ENCODE measurements around the gene CDH4.
"Not testable (repeated sequence)": the region's sequence is repeated elsewhere in the genome, so short reads cannot be mapped to it uniquely, and the experiment has no call there.

The CDH4 gene

DNA sequence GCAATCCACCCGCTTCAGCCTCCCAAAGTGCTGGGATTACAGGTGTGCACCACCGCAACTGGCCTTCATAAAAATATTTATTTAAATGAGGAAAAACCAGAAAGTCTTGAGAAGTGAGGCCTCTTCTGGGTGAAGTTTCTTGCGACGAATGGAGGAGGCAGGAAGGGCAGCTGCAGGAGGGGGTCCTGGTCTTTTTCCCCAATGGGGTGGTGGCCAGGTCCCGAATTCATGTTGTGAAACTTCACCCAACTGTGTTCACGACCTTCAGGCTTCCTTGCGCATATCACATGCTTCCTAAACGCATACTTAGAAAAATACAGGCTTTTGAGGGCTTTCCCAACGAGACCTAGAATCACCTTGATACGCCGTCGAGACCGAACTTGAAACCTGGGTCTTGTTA is 145.1 kb downstream of the CDH4 start:
- Histone ChIP-seq H3K27me3 (no peaks in the 10 kb centered on the region), H3K36me3 (no peaks in the 10 kb centered on the region)
- TF ChIP-seq, protein P1, sequence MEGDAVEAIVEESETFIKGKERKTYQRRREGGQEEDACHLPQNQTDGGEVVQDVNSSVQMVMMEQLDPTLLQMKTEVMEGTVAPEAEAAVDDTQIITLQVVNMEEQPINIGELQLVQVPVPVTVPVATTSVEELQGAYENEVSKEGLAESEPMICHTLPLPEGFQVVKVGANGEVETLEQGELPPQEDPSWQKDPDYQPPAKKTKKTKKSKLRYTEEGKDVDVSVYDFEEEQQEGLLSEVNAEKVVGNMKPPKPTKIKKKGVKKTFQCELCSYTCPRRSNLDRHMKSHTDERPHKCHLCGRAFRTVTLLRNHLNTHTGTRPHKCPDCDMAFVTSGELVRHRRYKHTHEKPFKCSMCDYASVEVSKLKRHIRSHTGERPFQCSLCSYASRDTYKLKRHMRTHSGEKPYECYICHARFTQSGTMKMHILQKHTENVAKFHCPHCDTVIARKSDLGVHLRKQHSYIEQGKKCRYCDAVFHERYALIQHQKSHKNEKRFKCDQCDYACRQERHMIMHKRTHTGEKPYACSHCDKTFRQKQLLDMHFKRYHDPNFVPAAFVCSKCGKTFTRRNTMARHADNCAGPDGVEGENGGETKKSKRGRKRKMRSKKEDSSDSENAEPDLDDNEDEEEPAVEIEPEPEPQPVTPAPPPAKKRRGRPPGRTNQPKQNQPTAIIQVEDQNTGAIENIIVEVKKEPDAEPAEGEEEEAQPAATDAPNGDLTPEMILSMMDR (IDR thresholded peaks at IDR 0.05), result no peak

DNA sequence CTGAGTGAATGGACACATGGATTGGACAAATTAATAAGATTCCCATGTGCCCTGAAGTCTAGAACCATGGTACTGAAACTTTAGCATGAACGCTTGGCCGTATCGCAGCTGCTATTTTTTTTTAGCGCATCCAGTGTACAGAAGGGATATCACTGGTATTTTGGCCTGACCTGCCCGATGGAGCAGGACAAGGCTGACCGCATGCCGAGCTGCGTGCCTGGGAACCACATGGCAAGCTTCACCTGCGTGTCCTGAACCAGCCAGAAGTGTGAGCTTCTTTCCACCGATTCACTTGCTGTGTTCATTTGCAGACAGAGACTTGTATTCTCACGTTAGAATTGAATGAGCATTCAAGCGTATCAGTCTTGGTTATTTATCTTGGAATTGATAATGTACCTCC is 145.7 kb downstream of the CDH4 start:
- TF ChIP-seq, protein P1 (IDR thresholded peaks at IDR 0.05), result no peak
- H3K27ac ChIP-seq, result no peak overlapping the region
- no peaks in the 10 kb centered on the region for H3K27me3 ChIP-seq
- no peaks in the 10 kb centered on the region for H3K36me3 ChIP-seq
- H3K4me3 ChIP-seq (ENCODE audit: low read depth in 1 of 2, low read length in 1 of 2), result no peak overlapping the region
- H3K9me3 ChIP-seq, result no peaks in the 10 kb centered on the region
- H3K4me1 ChIP-seq (ENCODE audit: control insufficient read depth in 1 of 2, insufficient read depth in 1 of 2, low read depth in 1 of 2, low read length in 1 of 2), result no peaks in the 10 kb centered on the region

More for the DNA sequence above, 145.1 kb downstream of the CDH4 start:
- no peak overlapping the region for H3K27ac ChIP-seq
- no peak overlapping the region for H3K4me3 ChIP-seq (ENCODE audit: low read depth in 1 of 2, low read length in 1 of 2)
- no peaks in the 10 kb centered on the region for H3K9me3 ChIP-seq
- no peaks in the 10 kb centered on the region for H3K4me1 ChIP-seq (ENCODE audit: control insufficient read depth in 1 of 2, insufficient read depth in 1 of 2, low read depth in 1 of 2, low read length in 1 of 2)

DNA sequence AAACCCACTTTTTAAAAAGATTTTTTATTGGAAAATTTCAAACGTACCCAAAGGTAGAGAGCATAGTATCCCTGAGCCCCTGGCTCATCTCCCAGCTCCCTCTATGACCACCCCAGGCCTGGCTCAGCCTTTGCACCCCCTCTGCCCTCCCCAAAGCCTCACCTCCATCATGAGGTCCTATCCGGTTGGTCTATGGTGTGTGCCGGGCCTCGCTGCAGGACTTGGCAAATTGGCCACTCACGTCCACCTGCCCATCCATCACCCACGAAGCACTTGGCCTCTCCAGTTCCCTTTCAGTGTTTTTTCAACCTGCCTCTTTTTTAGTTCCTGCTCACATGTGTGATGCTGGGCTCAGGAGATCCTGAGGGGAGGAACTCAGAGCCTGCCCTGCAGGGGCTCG is 147.4 kb downstream of the CDH4 start:
- TF ChIP-seq, protein P1 (IDR thresholded peaks at IDR 0.05), result no peak
- no peak overlapping the region for H3K4me3 ChIP-seq (ENCODE audit: low read depth in 1 of 2, low read length in 1 of 2)
- H3K27ac ChIP-seq, result no peak overlapping the region
- H3K36me3 ChIP-seq, result no peaks in the 10 kb centered on the region
- no peaks in the 10 kb centered on the region for H3K4me1 ChIP-seq (ENCODE audit: control insufficient read depth in 1 of 2, insufficient read depth in 1 of 2, low read depth in 1 of 2, low read length in 1 of 2)
- no peaks in the 10 kb centered on the region for H3K27me3 ChIP-seq
- no peaks in the 10 kb centered on the region for H3K9me3 ChIP-seq

DNA sequence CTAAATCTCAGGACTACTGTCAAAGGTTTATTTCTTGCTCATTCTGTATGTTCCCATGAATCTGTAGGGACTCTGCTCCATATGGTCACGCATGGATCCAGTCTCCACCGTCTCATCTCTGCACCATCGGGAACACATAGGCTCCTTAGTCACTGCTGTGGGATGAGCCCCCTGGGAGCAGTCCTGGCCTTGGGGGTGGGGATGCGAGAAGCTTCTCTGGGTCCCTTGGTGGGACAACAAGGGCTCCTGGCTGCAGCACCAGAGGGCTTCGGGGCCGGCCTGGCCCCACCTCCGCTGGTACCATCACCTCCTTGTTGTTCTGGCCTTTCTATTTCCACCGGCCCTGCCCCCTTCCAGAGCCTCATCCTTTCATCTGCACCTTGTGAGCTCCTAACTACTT is 148.4 kb downstream of the CDH4 start:
- H3K4me1 ChIP-seq (ENCODE audit: control insufficient read depth in 1 of 2, insufficient read depth in 1 of 2, low read depth in 1 of 2, low read length in 1 of 2), result no peaks in the 10 kb centered on the region
- TF ChIP-seq, protein P1 (IDR thresholded peaks at IDR 0.05), result no peak
- no peaks in the 10 kb centered on the region for H3K27me3 ChIP-seq
- no peak overlapping the region for H3K27ac ChIP-seq
- H3K9me3 ChIP-seq, result no peaks in the 10 kb centered on the region
- no peaks in the 10 kb centered on the region for H3K36me3 ChIP-seq
- H3K4me3 ChIP-seq (ENCODE audit: low read depth in 1 of 2, low read length in 1 of 2), result no peak overlapping the region

DNA sequence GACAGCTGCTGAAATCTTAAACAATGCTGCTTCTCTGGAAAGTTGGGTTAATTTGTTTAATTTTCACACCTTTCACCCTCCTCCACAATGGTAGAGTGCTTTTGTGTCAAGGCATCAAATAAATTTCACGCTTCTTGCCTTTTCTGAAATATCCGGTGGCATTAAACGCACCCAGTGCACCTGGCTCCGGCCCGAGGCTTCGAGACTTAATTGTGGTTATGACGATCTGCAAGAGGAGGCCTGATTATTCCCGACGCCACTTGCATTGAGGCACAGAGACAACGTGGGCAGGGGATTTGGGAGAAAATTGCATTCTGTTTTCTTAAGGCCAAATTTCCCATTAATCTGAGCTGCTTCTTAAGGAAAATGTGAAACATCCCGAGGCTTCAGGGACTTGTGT is 152.2 kb downstream of the CDH4 start:
- H3K9me3 ChIP-seq, result no peaks in the 10 kb centered on the region
- no peaks in the 10 kb centered on the region for H3K27me3 ChIP-seq
- TF ChIP-seq, protein P1 (IDR thresholded peaks at IDR 0.05), result no peak
- no peak overlapping the region for H3K27ac ChIP-seq
- no peaks in the 10 kb centered on the region for H3K4me1 ChIP-seq (ENCODE audit: control insufficient read depth in 1 of 2, insufficient read depth in 1 of 2, low read depth in 1 of 2, low read length in 1 of 2)
- no peak overlapping the region for H3K4me3 ChIP-seq (ENCODE audit: low read depth in 1 of 2, low read length in 1 of 2)
- no peaks in the 10 kb centered on the region for H3K36me3 ChIP-seq

DNA sequence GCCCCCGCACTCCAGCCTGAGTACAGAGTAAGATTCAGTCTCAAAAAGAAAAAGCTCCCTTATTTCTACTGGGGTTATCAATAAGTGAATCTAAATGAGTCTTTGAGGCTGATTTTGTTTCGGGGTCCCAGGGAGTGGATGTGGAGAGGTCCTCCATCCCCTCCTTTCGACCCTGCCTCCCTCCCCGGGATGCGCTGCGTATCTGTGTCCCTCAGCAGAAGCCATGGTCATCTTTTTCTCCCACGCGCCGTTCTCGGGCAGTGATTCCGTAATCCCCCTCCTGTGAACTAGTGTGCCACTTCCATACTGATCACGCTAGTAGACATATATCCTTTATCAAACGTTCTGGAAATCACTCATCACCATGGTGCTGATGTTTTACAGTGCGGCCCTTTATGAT is 152.9 kb downstream of the CDH4 start:
- Histone ChIP-seq H3K27ac (no peak overlapping the region), H3K27me3 (no peaks in the 10 kb centered on the region), H3K36me3 (no peaks in the 10 kb centered on the region), H3K4me1 (ENCODE audit: control insufficient read depth in 1 of 2, insufficient read depth in 1 of 2, low read depth in 1 of 2, low read length in 1 of 2) (no peaks in the 10 kb centered on the region), H3K9me3 (no peaks in the 10 kb centered on the region), H3K4me3 (ENCODE audit: low read depth in 1 of 2, low read length in 1 of 2) (no peak overlapping the region)
- TF ChIP-seq, protein P1 (IDR thresholded peaks at IDR 0.05), result no peak

DNA sequence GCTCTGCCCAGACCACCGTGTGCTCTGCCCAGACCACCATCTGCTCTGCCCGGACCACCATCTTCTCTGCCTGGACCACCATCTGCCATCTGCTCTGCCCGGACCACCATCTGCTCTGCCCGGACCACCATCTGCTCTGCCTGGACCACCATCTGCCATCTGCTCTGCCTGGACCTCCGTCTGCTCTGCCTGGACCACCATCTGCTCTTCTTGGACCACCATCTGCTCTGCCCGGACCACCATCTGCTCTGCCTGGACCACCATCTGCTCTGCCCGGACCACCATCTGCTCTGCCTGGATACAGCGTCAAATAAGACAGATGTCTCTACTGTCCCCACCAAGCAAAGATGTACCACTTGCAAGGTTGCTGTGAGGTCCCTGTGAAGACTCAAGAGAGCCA is 154.7 kb downstream of the CDH4 start:
- not testable (repeated sequence) for H3K4me1 ChIP-seq (ENCODE audit: control insufficient read depth in 1 of 2, insufficient read depth in 1 of 2, low read depth in 1 of 2, low read length in 1 of 2); H3K9me3 ChIP-seq; H3K36me3 ChIP-seq; H3K27ac ChIP-seq; H3K4me3 ChIP-seq (ENCODE audit: low read depth in 1 of 2, low read length in 1 of 2); H3K27me3 ChIP-seq
